GM12878 (cell line): Measurements from ENCODE around the gene KRTAP17-1. TPM values are rescaled to one million over a fixed set of nuclear protein-coding genes. Genes with fewer than 3 reads are reported as not detected.

Source experiments
- CBX3 ChIP-seq: fragments of 200-600 bp; sonication (generic); IDR thresholded peaks from 2 replicates; pipeline ENCODE4 v1.6.1; 2016; ENCODE audit warnings: low read depth, borderline replicate concordance
- CEBPZ ChIP-seq: fragments of 150-350 bp; IDR thresholded peaks from 2 replicates; pipeline ENCODE4 v1.6.1; 2016; ENCODE audit warnings: low read depth, low read length
- CHD1 ChIP-seq: IDR thresholded peaks from 2 replicates; pipeline ENCODE4 v1.6.1; 2012; ENCODE audit warnings: low read depth, low read length, improper control_type of control experiment
- GATAD2B ChIP-seq: fragments of 450-650 bp; conservative IDR thresholded peaks from 2 replicates; pipeline ENCODE4 v1.6.1; 2017; ENCODE audit warnings: low read depth, mild to moderate bottlenecking, moderate library complexity
- HDAC2 ChIP-seq: fragments of 200-600 bp; sonication (generic); IDR thresholded peaks from 2 replicates; pipeline ENCODE4 v1.6.1; 2017
- HDGF ChIP-seq: fragments of 450-650 bp; IDR thresholded peaks from 2 replicates; pipeline ENCODE4 v1.6.1; 2016; ENCODE audit warnings: antibody characterized with exemption
- IKZF2 ChIP-seq, 2 experiments: fragments of 450-650 bp; IDR thresholded peaks; 2 replicates each; pipeline ENCODE4 v1.6.1; 2017; ENCODE audit warnings: mild to moderate bottlenecking in 2 of 2, moderate library complexity in 2 of 2
- IRF3 ChIP-seq: fragments of 450-650 bp; IDR thresholded peaks from 2 replicates; pipeline ENCODE4 v1.6.1; 2014; ENCODE audit warnings: mild to moderate bottlenecking
- KAT2A ChIP-seq: conservative IDR thresholded peaks from 2 replicates; pipeline ENCODE4 v1.6.1; 2011; ENCODE audit warnings: low read depth, low read length; ENCODE audit not compliant: control insufficient read depth
- MEF2A ChIP-seq: IDR thresholded peaks from 2 replicates; pipeline ENCODE4 v1.6.1; 2011; ENCODE audit warnings: low read depth, mild to moderate bottlenecking, low read length, moderate library complexity; ENCODE audit not compliant: insufficient read depth
- MXI1 ChIP-seq: fragments of 150-350 bp; IDR thresholded peaks from 2 replicates; pipeline ENCODE4 v1.6.1; 2011; ENCODE audit warnings: low read depth, mild to moderate bottlenecking, inconsistent platforms, low read length, improper control_type of control experiment
- RCOR1 ChIP-seq: conservative IDR thresholded peaks from 2 replicates; pipeline ENCODE4 v1.6.1; 2012; ENCODE audit warnings: low read depth, low read length, improper control_type of control experiment
- SUZ12 ChIP-seq: fragments of 200-600 bp; sonication (generic); IDR thresholded peaks from one replicate; pipeline ENCODE4 v1.6.1; 2018; ENCODE audit warnings: antibody characterized with exemption, mild to moderate bottlenecking; ENCODE audit not compliant: unreplicated experiment
- TARDBP ChIP-seq: IDR thresholded peaks from 2 replicates; pipeline ENCODE4 v1.6.1; 2016; ENCODE audit warnings: borderline replicate concordance
- WRNIP1 ChIP-seq: IDR thresholded peaks from 2 replicates; pipeline ENCODE4 v1.6.1; 2011; ENCODE audit warnings: low read depth, low read length, improper control_type of control experiment, borderline replicate concordance
- ZNF687 ChIP-seq: fragments of 450-650 bp; IDR thresholded peaks from 2 replicates; pipeline ENCODE4 v1.6.1; 2017; ENCODE audit warnings: mild to moderate bottlenecking, moderate library complexity
- polyA plus RNA-seq, 11 experiments: library from polyadenylated mRNA; depleted of rRNA in 4 of 11; unstranded in 6 of 11; stranded (reverse) in 5 of 11; fragments of >200 nt; fragmentation: Nextera tagmentation in 4 of 11; fragmentation: Illumina TruSeq in 1 of 11; extraction: Ambion mirVana in 4 of 11; extraction: Trizol in 1 of 11; gene quantifications; 1 replicate in 1 of 11; 2 replicates in 10 of 11; pipeline versions ENCODE4 v1.2.1 to v1.2.3, GENCODE V29; 2011 to 2016; ENCODE audit warnings: inconsistent platforms in 2 of 11, missing spikeins in 2 of 11, low read depth in 1 of 11
- total RNA-seq, 4 experiments: library from RNA; depleted of rRNA in 3 of 4; stranded (reverse); fragments of >200 nt in 3 of 4; fragmentation: Illumina TruSeq in 1 of 4; extraction: Trizol in 1 of 4; gene quantifications; 2 replicates each; pipeline versions ENCODE4 v1.2.1 to v1.2.3, GENCODE V29; 2013 to 2021

KRTAP17-1 gene
- total and polyA plus RNA-seq, 10 of the 15 experiments (the other 5 are each of a cell fraction or from before 2014, with no cell fraction given): 0.16 to 5.7 (median 0.17) TPM; not detected in 7

- TF ChIP-seq CEBPZ: no peak
- TF ChIP-seq TARDBP: no peak
- TF ChIP-seq MEF2A: no peak
- no peak for TF ChIP-seq HDAC2
- TF ChIP-seq RCOR1: no peak
- TF ChIP-seq KAT2A: no peak
- no peak for TF ChIP-seq MXI1
- TF ChIP-seq WRNIP1: no peak
- TF ChIP-seq SUZ12: no peak
- no peak for TF ChIP-seq ZNF687
- no peak for TF ChIP-seq CBX3
- TF ChIP-seq CHD1: no peak
- TF ChIP-seq IRF3: no peak
- TF ChIP-seq HDGF: no peak
- TF ChIP-seq GATAD2B: no peak
- TF ChIP-seq IKZF2 (IDR thresholded peaks at IDR 0.05): no peak
Measured at GRCh38 chr17:41301204-41301790, 14.2 kb downstream of the KRTAP17-1 start (continued).
